Measurements from ENCODE around the gene CLPX.
"Not testable (repeated sequence)": the region's sequence is repeated elsewhere in the genome, so short reads cannot be mapped to it uniquely, and the experiment has no call there.

CLPX gene

DNA sequence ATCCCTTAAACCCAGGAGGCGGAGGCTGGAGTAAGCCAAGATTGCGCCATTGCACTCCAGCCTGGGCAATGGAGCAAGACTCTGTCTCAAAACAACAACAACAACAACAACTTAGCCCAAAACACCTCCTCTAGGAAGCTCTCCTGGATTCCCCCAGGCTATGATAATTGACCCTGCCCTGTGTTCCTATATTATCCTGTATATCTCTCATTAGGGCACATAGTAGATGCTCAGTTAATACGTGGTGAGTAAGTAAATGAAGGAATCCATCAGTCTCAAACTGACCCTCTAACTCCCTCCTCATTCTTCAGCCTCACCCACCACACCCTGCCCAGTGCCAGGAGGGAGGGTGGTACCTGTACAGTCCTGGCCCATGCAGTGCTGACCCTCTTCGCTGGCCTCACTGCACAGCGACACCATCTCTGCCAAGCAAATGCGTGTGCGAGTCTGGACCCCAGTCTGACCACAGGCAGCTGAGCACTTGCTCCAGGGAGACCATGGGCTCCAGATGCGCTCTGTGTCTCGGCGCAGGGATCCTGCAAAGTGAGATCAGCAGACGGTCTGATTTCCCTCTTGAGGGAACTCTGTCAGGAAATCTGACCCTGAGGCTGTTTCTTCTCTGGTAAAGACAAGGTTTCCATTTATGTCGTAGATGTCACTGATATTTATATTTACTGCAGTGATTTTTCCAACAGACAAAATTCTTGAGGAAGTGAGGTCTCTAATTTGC is 20.0 kb upstream of the CLPX start:
- no peak for DNase-seq

DNA sequence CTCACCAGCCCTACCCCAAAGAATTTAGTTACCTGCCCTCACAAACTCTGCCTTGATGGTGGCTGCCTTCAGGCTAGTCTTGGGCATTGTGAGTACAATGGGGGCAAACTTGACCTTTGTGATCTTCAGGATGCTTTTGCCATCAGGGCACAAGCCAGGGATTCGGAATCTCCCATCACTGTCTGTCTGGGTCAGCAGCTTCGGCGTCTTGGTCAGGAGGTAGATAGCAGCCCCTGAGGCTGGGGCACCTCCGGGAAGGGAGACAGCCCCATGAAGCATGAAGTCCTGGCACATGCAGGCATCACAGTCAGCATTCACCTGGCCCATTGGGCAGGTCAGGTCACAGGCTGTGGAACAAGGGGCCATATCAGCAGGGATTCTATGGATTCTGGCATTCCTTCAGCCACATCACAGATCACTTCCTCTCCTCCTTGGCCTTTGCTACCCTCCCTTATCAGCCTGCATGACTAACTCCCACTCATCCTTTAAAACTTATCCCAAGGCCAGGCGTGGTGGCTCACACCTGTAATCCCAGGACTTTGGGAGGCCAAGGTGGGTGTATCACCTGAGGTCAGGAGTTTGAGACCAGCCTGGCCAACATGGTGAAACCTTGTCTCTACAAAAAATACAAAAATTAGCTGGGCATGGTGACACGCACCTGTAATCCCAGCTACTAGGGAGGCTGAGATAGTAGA is 19.2 kb upstream of the CLPX start:
- DNase-seq = no peak

DNA sequence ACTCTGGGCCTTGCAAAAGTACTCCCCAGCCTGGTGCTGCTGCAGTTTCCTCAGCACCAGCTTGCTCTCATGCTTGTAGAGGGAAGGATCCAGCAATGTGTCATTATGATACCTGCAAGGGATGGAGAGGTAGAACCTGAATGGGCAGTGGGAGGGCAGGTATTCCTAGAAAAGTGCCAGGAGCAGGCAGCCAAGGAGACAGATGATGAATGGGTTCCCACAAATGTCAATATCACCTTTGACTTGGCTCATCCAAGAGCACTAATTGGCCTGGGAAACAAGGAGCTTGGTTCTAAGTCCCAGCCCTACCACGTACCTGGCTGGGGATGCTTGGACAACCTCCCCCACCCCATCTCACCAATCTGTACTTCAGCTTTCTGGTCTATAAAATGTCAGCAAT is 16.8 kb upstream of the CLPX start:
- DNase-seq = no peak

DNA sequence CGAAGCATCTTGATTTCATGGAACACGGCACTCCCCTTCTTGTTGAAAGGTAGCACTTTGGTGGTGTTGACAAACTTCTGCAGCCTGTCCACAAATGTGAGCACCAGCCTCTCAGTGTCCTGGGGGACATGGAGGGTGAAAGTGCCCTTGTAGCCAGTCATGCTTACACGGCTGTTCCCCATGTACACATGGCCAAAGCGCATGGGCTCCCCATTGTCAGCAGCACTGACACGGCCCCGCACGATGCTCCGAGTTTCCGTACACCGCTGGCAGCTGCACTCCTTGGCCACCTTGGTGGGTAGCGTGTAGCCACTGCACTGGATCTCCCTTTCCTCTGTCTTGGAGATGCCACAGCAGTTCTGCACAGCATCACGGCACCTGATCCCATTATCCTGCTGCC is 13.4 kb upstream of the CLPX start:
- no peak for DNase-seq

DNA sequence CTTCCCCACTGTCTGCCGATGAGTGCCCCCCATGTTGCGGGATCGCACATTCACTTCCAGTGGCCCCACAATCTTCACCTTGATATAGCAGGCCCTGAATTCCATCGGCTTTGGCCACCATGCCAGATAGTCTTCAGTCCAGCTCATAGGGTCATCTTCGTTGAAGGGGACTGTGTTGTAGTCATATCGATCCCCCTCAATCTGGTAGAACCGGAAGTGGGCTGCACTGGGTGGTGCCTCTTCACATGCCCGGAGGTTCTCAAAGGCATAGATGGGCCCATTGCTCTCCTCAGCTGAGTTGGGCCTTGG is 12.1 kb upstream of the CLPX start:
- DNase-seq = no peak

DNA sequence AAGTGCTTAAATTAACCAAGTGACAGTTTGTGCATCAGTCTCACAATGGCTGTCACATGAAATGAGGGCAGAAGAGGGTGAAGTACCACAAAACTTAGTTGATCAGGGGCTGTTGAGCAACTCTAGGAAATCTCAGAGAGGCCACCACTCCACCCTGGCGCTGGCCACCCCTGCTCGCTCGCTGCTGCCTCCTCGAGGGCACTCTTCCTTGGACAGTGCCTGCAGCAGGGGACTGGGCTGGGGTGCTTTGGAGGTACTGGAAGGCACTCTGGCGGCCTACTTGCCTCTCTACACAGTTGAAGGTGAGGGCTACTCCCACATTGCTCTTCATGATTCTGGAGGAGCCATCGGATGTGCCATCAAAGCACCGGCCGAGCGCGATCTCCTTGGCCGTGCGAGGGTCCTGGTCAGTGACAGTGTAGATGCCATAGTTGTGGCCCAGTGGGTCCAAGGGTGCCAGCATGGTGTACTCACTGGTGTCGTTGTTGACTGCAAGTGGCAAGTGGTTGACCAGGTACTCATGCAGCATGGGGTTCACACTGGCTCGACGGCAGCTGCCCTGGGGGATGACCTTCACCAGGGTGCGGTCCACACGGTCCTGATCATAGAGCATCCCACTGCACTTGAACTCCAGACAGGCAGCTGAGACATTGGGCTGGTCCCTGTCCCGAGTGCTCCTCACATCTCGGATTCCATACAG is 11.6 kb upstream of the CLPX start:
- DNase-seq = no peak

DNA sequence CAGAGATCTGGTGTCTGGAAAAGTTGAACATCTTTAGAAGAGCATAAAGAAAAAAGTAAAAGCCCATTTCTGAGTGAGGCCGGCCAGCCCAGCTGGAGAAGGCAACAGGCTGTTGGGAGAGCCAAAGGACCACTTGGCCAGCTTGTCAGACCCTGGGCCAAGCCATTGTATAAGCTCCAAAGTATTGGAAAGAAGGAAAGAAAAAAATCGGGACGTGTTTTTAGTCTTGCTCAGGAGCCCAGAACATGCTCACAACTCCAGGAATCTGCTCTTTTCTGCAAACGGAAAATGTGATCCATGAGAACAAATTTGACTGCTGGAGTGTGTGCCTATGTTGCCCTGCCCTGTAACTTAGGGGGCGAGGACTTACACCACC is 10.4 kb upstream of the CLPX start:
- no peak for DNase-seq

DNA sequence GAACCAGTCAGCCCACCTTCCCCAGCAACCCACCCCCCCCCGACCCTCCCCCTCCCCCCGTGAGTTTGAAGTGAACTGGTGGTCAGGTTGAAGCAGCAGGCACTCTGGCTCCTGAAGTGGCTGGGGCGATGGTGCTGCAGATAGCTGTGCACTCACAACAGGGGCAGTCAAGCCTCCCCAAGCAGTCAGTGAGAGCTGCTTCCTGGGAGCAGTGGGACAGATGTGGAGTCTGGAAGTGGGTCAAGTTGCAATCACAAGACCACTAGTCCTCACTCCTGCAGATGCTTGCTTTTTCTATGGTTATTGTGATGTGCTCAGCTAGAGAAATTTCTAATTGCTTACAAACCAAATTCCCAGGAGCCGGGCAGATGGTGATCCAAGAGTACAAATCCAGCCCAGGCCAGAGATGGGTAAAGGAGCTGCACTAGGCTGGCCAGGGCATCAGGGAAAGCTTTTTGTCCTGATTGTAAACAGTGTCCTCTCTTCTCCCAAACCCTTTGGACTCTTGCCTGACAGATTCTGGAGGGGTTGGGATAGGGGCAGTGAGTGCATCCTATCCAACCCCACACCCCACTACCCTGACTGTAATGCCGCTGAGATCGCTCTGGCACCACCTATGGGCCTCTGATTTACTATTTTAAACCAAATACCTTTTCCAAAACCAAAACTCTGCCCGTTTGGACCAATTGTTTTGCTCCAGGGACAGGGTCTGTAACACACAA is 9.8 kb upstream of the CLPX start:
- DNase-seq = no peak

DNA sequence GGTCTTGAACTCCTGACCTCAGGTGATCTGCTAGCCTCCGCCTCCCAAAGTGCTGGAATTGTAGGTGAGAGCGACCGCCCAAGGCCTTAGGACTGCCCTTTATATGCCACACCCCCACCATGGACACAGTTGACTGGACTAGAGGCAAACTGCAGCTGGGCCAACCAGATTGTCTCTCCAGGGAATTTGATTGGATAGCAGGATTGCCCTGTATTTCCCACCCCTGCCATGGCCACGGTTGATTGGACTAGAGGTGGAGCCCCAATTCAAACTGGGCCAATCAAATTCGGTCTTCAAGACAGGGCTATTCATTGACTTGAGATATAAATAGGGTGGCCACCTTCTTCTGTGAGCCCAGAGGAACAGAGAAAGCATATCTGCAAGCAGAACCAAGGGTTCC is 6.9 kb upstream of the CLPX start:
- DNase-seq = no peak

DNA sequence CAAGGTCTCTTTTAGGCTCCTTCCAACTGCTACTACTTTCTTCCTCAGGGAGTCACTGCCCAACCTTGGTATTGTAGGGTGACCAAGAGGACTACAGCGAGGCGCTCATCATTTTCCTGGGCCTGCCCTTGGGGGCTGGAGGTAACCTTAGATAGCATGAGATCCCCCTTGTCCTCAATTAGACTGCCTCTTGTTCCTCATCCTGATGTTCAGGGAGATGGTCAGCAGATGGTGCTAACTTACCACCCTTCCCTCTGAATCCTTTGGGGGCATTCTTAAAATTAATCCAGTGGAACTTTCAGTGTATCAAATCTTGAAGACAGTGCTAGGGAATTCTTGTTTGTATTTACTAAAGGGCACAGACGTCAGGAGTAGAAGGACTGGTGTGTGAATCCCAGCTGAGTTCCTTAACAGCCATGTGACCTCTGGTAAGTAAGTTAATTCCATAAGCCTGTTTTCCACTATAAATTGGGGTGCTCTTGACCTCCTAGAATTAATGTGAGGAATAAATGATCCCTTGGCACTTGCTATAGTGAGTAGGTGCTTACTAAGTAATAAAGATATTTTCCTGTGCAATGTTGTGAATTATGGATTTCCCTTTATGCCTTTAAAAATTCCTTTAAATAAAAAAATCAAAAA is 4.1 kb upstream of the CLPX start:
- DNase-seq = peak; percentile 52

DNA sequence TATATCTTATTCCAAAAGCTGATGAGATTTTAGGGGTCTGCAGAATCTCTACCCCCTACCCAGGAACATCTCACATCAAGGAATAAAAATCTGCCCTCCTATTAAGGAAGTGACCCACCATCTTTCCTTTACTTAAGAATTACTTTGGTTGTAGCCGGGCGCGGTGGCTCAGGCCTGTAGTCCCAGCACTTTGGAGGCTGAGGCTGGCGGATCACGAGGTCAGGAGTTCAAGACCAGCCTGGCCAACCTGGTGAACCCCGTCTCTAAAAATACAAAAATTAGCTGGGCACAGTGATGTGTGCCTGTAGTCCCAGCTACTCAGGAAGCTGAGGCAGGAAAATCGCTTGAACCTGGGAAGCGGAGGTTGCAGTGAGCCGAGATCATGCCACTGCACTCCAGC is 3.3 kb upstream of the CLPX start:
- not testable (repeated sequence) for DNase-seq

DNA sequence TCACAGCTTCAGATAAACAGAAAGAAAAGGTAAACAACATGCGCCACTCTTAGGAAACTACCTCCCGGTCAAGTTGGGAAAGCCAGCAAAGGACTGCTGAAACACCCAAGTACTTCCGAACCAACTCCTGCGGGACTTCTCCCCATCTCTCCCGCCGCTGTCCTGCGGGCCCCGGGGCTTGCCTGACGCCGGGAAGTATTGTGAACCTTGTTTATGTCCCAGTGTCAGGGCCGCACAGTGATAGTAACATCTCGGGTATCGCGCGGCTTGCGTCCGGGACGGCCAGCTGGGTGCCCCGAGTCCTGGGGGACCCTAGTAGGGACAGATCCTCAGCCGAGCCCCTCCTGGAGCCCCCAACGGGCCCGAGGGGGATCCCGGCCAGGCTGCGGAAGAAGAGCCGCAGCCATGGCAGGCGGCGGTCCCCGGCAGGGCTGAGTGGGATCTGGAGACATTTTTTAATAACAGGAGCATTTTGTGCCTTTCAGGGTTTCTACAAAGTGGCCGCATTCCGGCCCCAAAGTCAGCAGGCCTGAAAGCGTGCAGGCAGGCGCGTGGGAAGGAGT is 756 bp downstream of the CLPX start:
- DNase-seq = peak; percentile 24

DNA sequence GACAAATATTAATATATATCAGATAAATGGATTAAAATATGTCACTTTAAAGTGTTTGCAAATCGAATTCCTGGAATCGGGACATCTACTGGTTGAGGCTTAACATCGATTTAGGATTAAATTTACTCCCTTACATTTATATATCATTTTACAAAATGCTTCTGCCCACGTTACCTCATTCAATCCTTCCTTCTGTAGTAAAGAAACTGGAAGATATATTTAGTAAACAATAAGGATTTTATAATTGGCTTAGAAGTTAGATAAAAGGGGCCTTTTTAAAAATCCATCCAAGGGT is 1.3 kb downstream of the CLPX start:
- no peak for DNase-seq

DNA sequence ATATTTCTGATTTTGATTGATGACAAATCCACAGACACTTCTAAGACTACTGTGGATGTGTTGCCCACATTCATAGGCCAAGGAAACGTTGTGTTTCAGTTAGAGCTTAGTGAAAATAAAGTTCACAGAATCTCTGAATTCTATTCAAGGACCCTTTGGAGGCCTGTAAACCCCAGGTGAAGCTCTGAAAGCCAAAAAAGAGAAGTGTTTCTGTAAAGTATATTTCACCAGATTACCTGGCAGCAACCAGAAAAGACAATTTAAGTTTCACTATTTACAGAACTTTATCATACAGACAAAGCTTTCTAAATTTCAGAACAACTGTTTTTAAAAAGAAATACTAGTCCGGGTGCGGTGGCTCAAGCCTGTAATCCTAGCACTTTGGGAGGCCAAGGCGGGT is 2.6 kb downstream of the CLPX start:
- DNase-seq = no peak

DNA sequence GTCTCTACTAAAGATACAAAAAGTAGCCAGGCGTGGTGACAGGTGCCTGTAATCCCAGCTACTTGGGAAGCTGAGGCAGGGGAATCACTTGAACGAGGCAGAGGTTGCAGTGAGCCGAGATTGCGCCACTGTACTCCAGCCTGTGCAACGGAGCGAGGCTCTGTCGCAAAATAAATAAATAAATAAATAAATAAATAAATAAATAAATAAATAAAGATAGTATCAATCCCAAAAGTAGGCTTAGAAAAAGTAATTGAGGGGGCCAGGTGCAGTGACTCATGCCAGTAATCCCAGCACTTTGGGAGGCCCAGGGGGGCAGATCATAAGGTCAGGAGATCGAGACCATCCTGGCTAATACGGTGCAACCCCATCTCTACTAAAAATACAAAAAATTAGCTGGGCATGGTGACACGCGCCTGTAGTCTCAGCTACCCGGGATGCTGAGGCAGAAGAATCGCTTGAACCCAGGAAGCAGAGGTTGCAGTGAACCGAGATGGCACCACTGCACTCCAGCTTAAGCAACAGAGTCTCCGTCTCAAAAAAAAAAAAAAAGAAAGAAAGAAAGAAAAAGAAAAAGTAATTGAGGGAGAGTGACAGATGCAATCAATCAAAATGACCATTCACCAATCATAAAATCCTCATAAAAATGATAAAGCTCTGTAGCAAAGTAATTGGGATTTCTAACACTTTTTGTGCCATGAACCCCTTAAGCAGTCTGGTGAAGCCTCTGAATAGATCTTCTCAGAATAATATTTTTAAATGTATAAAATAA is 3.4 kb downstream of the CLPX start:
- DNase-seq = not testable (repeated sequence)

DNA sequence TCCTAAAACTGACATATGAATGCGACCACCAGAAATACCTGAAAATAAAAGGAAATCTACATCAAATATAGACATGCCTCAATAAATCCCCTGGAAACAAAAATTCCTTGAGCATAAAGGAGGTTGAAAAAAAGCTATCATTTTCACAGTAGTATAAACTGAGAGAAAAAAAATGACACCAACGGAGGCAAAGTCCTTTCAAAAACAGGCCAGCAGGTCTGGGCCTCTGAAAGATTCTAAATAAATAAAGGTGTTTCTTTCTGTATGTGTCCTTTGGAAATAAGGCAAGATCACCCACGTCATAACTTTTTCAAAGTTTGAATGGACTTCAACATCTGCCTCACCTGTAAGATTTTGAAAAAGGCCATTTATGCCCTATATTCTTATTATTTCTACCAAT is 5.0 kb downstream of the CLPX start:
- DNase-seq = no peak

DNA sequence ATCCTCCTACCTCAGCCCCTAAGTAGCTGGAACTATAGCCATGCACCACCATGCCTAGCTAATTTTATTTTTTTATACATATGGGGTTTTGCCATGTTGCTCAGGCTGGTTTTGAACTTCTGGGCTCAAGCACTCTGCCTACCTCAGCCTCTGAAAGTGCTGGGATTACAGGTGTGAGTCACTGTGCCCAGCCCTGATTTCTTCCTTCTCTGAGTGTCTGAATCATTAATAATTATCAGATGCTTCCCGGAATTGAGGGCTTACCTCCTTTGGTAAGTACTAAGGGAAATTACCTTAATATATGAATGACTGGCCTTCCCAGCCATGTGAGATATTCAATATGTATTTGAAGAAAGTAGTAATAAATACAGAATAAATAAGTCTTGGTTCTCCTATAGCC is 7.2 kb downstream of the CLPX start:
- no peak for DNase-seq

DNA sequence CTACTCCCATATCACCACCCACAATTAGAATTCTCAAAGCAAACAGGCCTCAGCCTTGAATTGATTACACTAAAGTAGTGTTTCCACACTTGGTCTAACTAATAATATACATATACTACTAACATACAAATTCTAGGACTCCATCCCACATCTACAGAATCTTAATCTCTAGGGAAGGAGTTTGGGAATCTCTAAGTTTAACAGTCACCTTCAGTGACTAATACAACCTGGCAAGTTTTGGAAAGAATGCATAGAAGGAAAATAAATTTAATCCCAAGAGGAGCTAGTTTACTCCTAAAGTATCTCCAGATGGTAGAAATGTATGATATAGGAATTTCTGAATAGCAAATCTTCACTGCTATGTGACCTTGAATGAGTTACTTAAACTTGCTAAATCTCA is 9.1 kb downstream of the CLPX start:
- DNase-seq = no peak

DNA sequence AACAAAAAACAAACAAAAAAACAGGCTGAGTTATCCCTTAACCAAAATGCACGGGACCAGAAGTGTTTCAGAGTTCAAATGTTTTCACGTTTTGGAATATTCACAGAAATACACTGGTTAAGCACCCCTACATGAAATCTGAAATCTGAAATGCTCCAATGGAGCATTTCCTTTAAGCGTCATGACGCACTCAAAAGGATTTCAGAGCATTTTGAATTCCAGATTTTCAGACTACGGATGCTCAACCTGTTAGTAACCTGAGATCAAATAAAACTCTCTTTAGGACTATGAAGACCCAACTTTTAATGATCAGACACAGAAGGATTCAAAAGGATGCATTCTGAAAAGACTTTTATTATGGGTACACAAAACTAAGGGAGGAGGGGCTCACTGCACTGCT is 9.6 kb downstream of the CLPX start:
- no peak for DNase-seq

DNA sequence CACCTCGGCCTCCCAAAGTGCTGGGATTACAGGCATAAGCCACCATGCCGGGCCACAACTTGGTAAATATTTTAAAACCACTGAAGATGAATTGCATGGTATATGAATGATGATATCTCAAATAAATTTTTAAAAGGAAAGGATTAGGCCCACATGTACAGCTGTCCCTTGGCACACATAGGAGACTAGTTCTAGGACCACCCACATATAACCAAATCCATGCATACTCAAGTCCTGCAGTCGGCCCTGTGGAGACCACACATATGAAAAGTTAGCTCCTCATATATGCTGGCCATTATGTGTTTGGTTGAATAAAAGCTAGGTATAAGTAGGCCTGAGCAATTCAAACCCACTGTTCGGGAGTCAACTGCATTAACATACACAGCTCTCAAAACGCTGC is 10.6 kb downstream of the CLPX start:
- no peak for DNase-seq

DNA sequence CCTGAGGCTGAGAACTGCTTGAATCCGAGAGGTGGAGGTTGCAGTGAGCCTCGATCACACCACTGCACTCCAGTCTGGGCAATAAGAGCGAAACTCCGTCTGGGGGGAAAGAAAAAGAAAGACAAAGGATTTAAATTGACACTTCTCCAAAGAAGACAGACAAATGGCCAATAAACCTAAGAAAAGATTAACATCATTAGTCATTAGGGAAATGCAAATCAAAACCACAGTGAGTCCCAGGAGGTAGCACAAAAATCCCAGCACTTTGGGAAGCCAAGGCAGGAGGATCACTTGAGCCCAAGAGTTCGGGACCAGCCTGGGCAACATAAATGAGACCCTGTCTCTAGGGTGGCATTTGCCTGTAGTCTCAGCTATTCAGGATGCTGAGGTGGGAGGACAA is 12.6 kb downstream of the CLPX start:
- DNase-seq = no peak

DNA sequence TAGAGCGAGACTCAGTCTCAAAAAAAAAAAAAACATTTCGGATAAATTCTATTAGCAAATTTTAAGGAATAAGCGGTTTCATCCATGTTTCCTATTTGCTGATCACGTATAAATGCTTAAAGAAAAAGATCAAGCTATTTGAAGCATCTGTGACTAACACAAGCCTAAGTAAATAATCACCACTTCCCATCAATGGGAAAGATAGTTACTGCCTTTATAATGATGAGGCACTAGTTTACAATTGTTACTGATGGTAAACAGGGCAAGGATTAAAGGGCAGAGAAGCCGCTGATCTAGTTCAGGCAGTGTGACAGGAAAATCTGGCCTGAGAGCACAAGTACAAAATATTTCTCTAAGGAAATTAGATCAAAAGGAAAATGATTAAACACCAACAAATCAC is 13.7 kb downstream of the CLPX start:
- no peak for DNase-seq

DNA sequence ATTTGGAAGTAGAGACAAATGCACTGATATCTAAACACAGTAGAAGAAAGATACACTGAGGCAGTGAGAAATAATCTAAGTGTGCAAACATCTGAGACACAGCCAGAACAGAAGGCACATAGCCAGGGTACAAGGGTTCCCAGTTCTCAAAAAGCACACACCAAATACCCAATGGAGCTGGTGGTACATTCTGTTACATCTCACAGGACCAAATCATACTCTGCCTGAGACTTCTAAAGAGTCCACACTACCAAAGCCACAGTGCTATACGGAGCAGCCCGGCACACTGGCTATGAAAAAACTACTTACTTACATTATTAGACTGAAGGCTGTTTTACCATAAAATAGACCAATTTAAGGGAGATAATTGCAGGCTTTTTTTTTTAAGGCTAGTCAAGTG is 19.3 kb downstream of the CLPX start:
- DNase-seq = no peak

Data from SHP77 treated with DMSO at 0.1 percent for 48 hours (cell line).